GM20000 (cell line): ENCODE data around the gene STXBP4.

Source experiments
- DNase-seq: peaks from one replicate; pipeline ENCODE4 v3.0.0; 2012; ENCODE audit warnings: low spot score
- CTCF ChIP-seq: IDR thresholded peaks from 2 replicates; pipeline ENCODE4 v1.5.1; 2012; ENCODE audit warnings: mild to moderate bottlenecking, control low read depth; ENCODE audit errors: extremely low read depth, missing control alignments

STXBP4 gene

DNA sequence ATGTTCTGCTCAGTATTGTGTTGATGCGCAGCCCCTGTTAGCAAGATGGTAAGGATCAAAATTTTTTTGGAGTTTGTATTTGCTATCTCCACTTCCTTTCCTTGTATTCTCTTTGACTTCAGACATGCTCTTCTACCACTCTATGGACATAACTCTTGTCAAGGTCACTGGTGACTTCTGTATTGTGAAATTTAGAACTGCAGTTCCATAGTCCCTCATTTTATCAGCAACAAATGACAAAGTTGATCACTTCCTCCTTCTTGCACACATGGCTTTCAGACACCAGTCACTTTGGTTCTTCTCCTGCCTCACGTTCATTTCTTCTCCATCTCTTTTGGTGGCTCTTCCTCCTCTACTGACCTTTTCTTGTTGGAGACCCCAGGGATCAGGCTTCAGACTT, 21.2 kb upstream of the STXBP4 start:
- no peak for DNase-seq
- no peak for TF ChIP-seq CTCF

DNA sequence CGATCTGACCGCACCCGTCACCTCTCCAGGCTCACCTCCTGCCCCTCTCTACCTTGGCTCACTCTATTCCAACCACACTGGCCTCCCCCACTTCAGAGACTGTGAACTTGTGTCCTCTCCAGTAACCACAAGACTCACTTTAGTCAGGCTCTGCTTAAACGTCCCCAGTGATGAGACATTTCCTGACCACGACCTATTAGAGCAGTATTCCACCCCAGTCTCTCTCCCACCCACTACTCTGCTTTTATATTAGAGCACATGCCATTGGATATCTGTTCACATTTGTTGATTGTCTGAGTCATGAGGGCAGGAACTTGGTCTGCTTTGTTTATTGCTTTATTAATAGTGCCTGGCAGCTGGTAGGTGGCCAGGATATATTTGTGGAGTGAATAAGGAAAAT, 20.2 kb upstream of the STXBP4 start:
- TF ChIP-seq CTCF, result no peak
- no peak for DNase-seq

DNA sequence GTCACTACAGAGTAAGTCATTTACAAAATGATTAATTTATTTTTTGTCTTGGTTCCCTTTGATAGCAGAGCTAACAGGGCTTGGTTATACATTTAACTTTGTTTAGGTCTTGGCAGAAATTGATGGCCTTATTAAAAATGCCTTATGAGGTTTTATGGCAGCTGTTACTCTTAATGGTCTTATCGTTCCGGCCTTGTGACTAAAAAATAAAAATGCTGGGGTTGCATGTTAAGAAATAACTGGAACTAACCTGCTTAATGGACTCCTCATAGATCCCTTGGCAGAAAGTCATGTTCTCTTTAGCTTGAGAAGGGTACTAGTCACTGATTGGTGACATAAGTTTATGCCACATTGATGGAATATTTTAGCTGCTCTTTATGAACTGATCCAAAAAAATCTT, 18.4 kb upstream of the STXBP4 start:
- TF ChIP-seq CTCF, result no peak
- no peak for DNase-seq

GRCh38 chr17:54951286-54951685, 17.3 kb upstream of the STXBP4 start:
- no peak for TF ChIP-seq CTCF
- DNase-seq, result no peak

- no peak for DNase-seq
- TF ChIP-seq CTCF, result no peak
Observed at GRCh38 chr17:54956791-54957190, 11.8 kb upstream of the STXBP4 start.

DNA sequence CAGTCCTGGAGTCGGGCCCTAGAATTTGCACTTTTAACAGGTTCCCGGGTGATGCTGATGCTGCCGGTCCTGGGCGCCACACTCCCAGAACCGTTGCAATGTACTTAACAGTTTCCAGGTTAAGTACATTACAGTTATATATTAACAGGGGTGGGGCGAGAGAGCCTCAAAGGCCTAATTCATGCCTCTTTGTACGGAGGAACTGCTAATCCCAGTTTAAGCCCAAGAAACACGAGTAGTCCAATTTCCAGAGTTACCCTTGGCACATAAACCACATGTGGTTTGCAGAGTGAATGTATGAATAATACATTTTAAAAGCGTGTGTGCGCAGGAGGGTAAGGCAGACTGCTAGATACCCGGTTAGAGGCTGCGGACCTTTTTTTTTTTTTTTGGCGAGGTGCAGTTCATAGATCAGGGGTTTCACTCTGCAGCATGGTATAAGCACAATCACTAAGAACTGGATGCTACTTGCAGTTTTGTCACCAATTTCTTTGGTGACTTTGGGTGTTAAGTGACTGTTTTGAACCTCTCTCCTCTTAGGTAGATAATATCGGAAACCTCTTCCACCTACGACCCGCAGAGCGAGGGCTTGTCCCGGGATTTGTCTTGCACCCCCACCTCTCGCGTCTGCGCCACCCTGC, 824 bp upstream of the STXBP4 start:
- peak; percentile 32 for DNase-seq
- TF ChIP-seq CTCF, result no peak

- DNase-seq, result peak; percentile 20
- no peak for TF ChIP-seq CTCF
Observed at GRCh38 chr17:54968988-54969332, 395 bp downstream of the STXBP4 start.
